Stomach (tissue), 9 donors: Measurements from ENCODE around the gene GPT2. TPM values are rescaled to one million over a fixed set of nuclear protein-coding genes. Genes with fewer than 3 reads are reported as not detected.

Experiments
- DNase-seq, 2 donors: peaks; one replicate each; pipeline versions ENCODE4 v3.0.0 to v3.0.0-alpha.2; 2013 to 2019
- H3K27ac ChIP-seq, 5 donors: fragments of 200-600 bp in 4 of 5; sonication (generic) in 4 of 5; one replicate each; pipeline ENCODE4 v1.5.1; 2013 to 2019; ENCODE audit warnings: mild to moderate bottlenecking in 1 of 5, moderate library complexity in 1 of 5
- H3K27me3 ChIP-seq, 3 donors: fragments of 200-600 bp; sonication (generic); one replicate each; pipeline ENCODE4 v1.5.1; 2017 to 2019; ENCODE audit warnings: mixed run types in 1 of 3
- H3K36me3 ChIP-seq, 4 donors: fragments of 200-600 bp; sonication (generic); 1 replicate in 3 of 4; 2 replicates in 1 of 4; pipeline ENCODE4 v1.5.1; 2016 to 2019
- H3K4me1 ChIP-seq, 4 donors: fragments of 200-600 bp; sonication (generic); one replicate each; pipeline ENCODE4 v1.5.1; 2016 to 2019
- H3K4me3 ChIP-seq, 4 donors: fragments of 200-600 bp; sonication (generic) in 3 of 4; one replicate each; pipeline ENCODE4 v1.5.1; 2016 to 2019; ENCODE audit warnings: mild to moderate bottlenecking in 1 of 4
- H3K9me3 ChIP-seq, 4 donors: fragments of 200-600 bp; sonication (generic); one replicate each; pipeline ENCODE4 v1.5.1; 2016 to 2019
- EP300 ChIP-seq: sonication (generic); formaldehyde crosslinking; IDR thresholded peaks from one replicate; pipeline ENCODE4 v1.6.1; 2017; ENCODE audit warnings: antibody characterized with exemption
- POLR2A ChIP-seq, 4 donors: fragments of 450-650 bp; IDR thresholded peaks; one replicate each; pipeline ENCODE4 v1.6.1; 2016; ENCODE audit warnings: antibody characterized with exemption in 4 of 4, control low read depth in 2 of 4, mild to moderate bottlenecking in 1 of 4, moderate library complexity in 1 of 4
- POLR2AphosphoS5 ChIP-seq, 3 donors: sonication (generic); formaldehyde crosslinking; IDR thresholded peaks; one replicate each; pipeline ENCODE4 v1.6.1; 2016; ENCODE audit warnings: antibody characterized with exemption in 3 of 3
- WGBS, 5 donors: extraction: QIAGEN DNeasy Blood & Tissue Kit in 3 of 5; methylation state at CpG; one replicate each; pipeline versions ENCODE4 v1.1.5 to v1.1.7; 2013 to 2018; 5-methylcytosine and 5-hydroxymethylcytosine counted together
- intact Hi-C: fragments of 100-400 bp; cut with DNase I; formaldehyde crosslinking; loops from one replicate; pipeline ENCODE4 v1.15.1; 2023; ENCODE audit warnings: low total_unique reads
- polyA plus RNA-seq, 3 donors: library from polyadenylated mRNA; stranded (reverse); fragments of 200-250 nt; gene quantifications; one replicate each; pipeline ENCODE4 v1.2.3, GENCODE V29; 2013
- total RNA-seq, 5 donors: library from RNA; depleted of rRNA; stranded (reverse); fragments of >200 nt; gene quantifications; one replicate each; pipeline versions ENCODE4 v1.1.0 to v1.2.3, GENCODE V29; 2014 to 2016
- TF ChIP-seq, protein P1 (sequence below), 7 experiments: fragments of 450-650 bp in 4 of 7; fragments of 200-600 bp in 3 of 7; sonication (generic) in 3 of 7; IDR thresholded peaks; one replicate each; pipeline ENCODE4 v1.5.1; 2016 to 2019; ENCODE audit warnings: antibody characterized with exemption in 7 of 7, control low read depth in 2 of 7, mild to moderate bottlenecking in 1 of 7
- donor health status: healthy with polysubstance abuse.
- donor health status: Bipolar disorder and iron deficiency.
- donor health status: healthy.

GPT2 gene
- total and polyA plus RNA-seq, 8 donors, result 29.2 to 167 (median 60.9) TPM

DNA sequence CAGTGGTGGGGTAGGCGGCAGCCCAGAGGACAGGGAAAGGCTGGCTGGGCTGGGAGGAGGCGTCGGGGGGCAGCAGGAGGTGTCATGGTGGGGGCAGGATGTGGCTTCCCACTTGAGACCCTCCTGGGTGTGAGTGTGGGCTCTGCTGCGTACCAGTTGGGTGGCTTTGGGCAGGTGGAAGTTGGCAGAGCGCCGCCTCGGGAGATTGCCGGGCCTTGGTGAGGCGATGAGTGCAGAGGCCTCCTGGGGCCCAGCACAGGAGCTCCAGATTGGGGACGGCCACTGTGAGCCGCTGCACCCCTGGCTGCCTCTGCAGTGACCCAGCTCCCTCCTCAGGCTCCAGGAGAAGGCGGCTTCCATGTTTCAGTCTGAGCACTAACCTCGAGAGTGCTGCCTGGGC is 13.8 kb downstream of the GPT2 start:
- intact Hi-C loops, result no loop called here
- H3K9me3 ChIP-seq, result no peaks in the 10 kb centered on the region
- no peak overlapping the region for H3K4me3 ChIP-seq
- no peaks in the 10 kb centered on the region for H3K27me3 ChIP-seq
- 74 to 89% (median 86%) methylated on average over 13 of the region's 13 CpGs for WGBS, 5 donors
- TF ChIP-seq POLR2A (IDR thresholded peaks at IDR 0.05) (no peak), POLR2AphosphoS5 (IDR thresholded peaks at IDR 0.05) (no peak), EP300 (no peak)
- TF ChIP-seq, protein P1, sequence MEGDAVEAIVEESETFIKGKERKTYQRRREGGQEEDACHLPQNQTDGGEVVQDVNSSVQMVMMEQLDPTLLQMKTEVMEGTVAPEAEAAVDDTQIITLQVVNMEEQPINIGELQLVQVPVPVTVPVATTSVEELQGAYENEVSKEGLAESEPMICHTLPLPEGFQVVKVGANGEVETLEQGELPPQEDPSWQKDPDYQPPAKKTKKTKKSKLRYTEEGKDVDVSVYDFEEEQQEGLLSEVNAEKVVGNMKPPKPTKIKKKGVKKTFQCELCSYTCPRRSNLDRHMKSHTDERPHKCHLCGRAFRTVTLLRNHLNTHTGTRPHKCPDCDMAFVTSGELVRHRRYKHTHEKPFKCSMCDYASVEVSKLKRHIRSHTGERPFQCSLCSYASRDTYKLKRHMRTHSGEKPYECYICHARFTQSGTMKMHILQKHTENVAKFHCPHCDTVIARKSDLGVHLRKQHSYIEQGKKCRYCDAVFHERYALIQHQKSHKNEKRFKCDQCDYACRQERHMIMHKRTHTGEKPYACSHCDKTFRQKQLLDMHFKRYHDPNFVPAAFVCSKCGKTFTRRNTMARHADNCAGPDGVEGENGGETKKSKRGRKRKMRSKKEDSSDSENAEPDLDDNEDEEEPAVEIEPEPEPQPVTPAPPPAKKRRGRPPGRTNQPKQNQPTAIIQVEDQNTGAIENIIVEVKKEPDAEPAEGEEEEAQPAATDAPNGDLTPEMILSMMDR (IDR thresholded peaks at IDR 0.05), result no peak
- peak overlapping the region in 4 of 5 donors; percentile 46 to 67 (median 56) for H3K27ac ChIP-seq
- no peak for DNase-seq
- peaks cover 30 to 55% (median 48%) of the 10 kb centered on the region in 4 donors for H3K4me1 ChIP-seq
- peaks cover 18 to 52% (median 44%) of the 10 kb centered on the region in 4 donors for H3K36me3 ChIP-seq

- Histone ChIP-seq H3K9me3 (no peaks in the 10 kb centered on the region), H3K27me3 (no peaks in the 10 kb centered on the region), H3K36me3 (peaks cover 18 to 59% (median 52%) of the 10 kb centered on the region in 4 donors), H3K4me3 (no peak overlapping the region), H3K4me1 (peaks cover 19 to 44% (median 41%) of the 10 kb centered on the region in 4 donors), H3K27ac (peak overlapping the region in 4 of 5 donors; percentile 23 to 69 (median 48))
- intact Hi-C loops, result no loop called here
- no peak for TF ChIP-seq POLR2AphosphoS5 (IDR thresholded peaks at IDR 0.05)
- TF ChIP-seq POLR2A (IDR thresholded peaks at IDR 0.05), result no peak
- TF ChIP-seq, protein P1 (IDR thresholded peaks at IDR 0.05), result no peak
- TF ChIP-seq EP300, result no peak
- DNase-seq, result no peak
- WGBS, 5 donors, result 68 to 89% (median 80%) methylated on average over 8 to 9 of the region's 9 CpGs
These were observed 15.4 kb downstream of the GPT2 start for GRCh38 chr16:46899443-46900143.

- 75 to 80% (median 78%) methylated on average over 15 to 19 of the region's 19 CpGs for WGBS, 5 donors
These were observed 16.5 kb downstream of the GPT2 start for GRCh38 chr16:46900455-46901235.

DNA sequence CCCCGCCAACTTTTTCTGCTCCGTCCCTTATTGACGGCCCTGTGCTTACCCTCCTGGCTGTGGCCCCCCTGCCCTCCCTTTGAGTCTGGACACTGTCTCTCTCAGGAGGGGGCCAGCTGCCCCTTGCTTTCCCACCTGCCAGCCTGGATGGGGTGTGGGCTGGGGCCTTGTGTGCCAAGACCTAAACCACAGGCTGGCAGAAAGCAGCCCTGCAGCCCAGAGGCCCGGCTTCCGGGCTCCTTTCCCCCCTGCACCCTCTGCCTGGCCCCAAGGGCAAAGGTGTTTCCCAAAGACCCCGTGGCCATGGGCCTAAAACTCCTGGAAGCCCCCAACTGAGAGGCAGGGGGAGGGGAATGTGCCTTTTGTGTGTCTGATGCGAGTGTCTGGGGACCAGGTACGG is 17.5 kb downstream of the GPT2 start:
- no peak for TF ChIP-seq EP300
- TF ChIP-seq, protein P1 (IDR thresholded peaks at IDR 0.05), result no peak
- no peak for TF ChIP-seq POLR2AphosphoS5 (IDR thresholded peaks at IDR 0.05)
- TF ChIP-seq POLR2A (IDR thresholded peaks at IDR 0.05), result no peak
- no peak for DNase-seq
- WGBS, 5 donors, result 82 to 94% (median 87%) methylated on average over 8 of the region's 8 CpGs
- intact Hi-C loops, result no loop called here
- Histone ChIP-seq H3K36me3 (peaks cover 18 to 77% (median 59%) of the 10 kb centered on the region in 4 donors), H3K27ac (peak overlapping the region in 1 of 5 donors; percentile 22), H3K27me3 (no peaks in the 10 kb centered on the region), H3K4me3 (no peak overlapping the region), H3K4me1 (peaks cover under 1 to 28% (median 22%) of the 10 kb centered on the region in 4 donors), H3K9me3 (no peaks in the 10 kb centered on the region)

More at GRCh38 chr16:46900455-46901235, 16.5 kb downstream of the GPT2 start:
- TF ChIP-seq EP300 (no peak), POLR2A (IDR thresholded peaks at IDR 0.05) (no peak), POLR2AphosphoS5 (IDR thresholded peaks at IDR 0.05) (no peak)
- TF ChIP-seq, protein P1 (IDR thresholded peaks at IDR 0.05), result no peak
- H3K27ac ChIP-seq, result peak overlapping the region in 1 of 5 donors; percentile 9
- peaks cover 11 to 38% (median 32%) of the 10 kb centered on the region in 4 donors for H3K4me1 ChIP-seq
- no peak overlapping the region for H3K4me3 ChIP-seq
- peaks cover 18 to 68% (median 55%) of the 10 kb centered on the region in 4 donors for H3K36me3 ChIP-seq
- no peaks in the 10 kb centered on the region for H3K27me3 ChIP-seq
- intact Hi-C loops, result no loop called here
- no peak for DNase-seq
- H3K9me3 ChIP-seq, result no peaks in the 10 kb centered on the region
